Left lung (tissue), 14 donors: ENCODE data around the gene FYTTD1. TPM values are rescaled to one million over a fixed set of nuclear protein-coding genes. Genes with fewer than 3 reads are reported as not detected.

Source experiments
- ATAC-seq: fragments of 200-7000 bp; cut with Tn5 transposase; one replicate; pipeline ENCODE4 v1.9.1; 2020; ENCODE audit warnings: moderate library complexity
- DNase-seq, 4 donors: peaks; one replicate each; pipeline ENCODE4 v3.0.0-alpha.2; 2013 to 2020
- H3K27ac ChIP-seq, 2 donors: fragments of 200-600 bp; sonication (generic) in 1 of 2; one replicate each; pipeline versions ENCODE4 v1.5.0 to v1.8.0; 2020 to 2021
- H3K27me3 ChIP-seq, 2 donors: fragments of 200-600 bp; sonication (generic) in 1 of 2; one replicate each; pipeline versions ENCODE4 v1.5.0 to v1.8.0; 2020 to 2021
- H3K36me3 ChIP-seq, 2 donors: fragments of 200-600 bp; sonication (generic) in 1 of 2; one replicate each; pipeline versions ENCODE4 v1.5.0 to v1.8.0; 2020 to 2021
- H3K4me1 ChIP-seq, 2 donors: fragments of 200-600 bp; one replicate each; pipeline ENCODE4 v1.8.0; 2021
- H3K4me3 ChIP-seq, 2 donors: fragments of 200-600 bp; sonication (generic) in 1 of 2; one replicate each; pipeline versions ENCODE4 v1.5.0 to v1.8.0; 2020 to 2021; ENCODE audit warnings: mild to moderate bottlenecking in 1 of 2
- H3K9me3 ChIP-seq, 2 donors: fragments of 200-600 bp; sonication (generic) in 1 of 2; one replicate each; pipeline versions ENCODE4 v1.5.0 to v1.8.0; 2020 to 2021
- CTCF ChIP-seq, 2 donors: fragments of 200-600 bp; sonication (generic) in 1 of 2; IDR thresholded peaks; one replicate each; pipeline versions ENCODE4 v1.5.0 to v1.8.0; 2021; ENCODE audit warnings: antibody characterized with exemption in 2 of 2
- intact Hi-C, 2 donors: fragments of 100-400 bp; cut with DNase I; formaldehyde crosslinking; loops; one replicate each; pipeline versions ENCODE4 v1.11.2 to v1.14.2; 2022
- long read RNA-seq, 12 donors: library from polyadenylated mRNA in 2 of 12; unstranded in 2 of 12; transcript quantifications; one replicate each; pipeline ENCODE4 v2.0.0 and lab custom pipeline, GENCODE V29; 2019 to 2026
- polyA plus RNA-seq, 6 donors: library from polyadenylated mRNA; unstranded; fragments of 120-200 nt; gene quantifications; one replicate each; pipeline ENCODE4 v1.2.1, GENCODE V29; 2013; ENCODE audit not compliant: insufficient read length in 6 of 6
- total RNA-seq, 2 donors: library from RNA; stranded (reverse); fragmentation: NEBNext Ultra II Directional; extraction: Animal tissue kit (Norgen Biotek cat#: 25700); gene quantifications; one replicate each; pipeline ENCODE4 v1.2.1, GENCODE V29; 2021
- donor health status: DM: no; HTN: yes; CAD: no.
- donor health status: DM: no; HTN: no; CAD: no.

Gene FYTTD1
- 10 to 100 TPM; 46.8 to 50.2 TPM for total RNA-seq
- polyA plus RNA-seq = 100 to 1,000 TPM in 2 of 6 donors, 10 to 100 TPM in 4; 79.2 to 115 (median 97.6) TPM
- long read RNA-seq, donor 1, full-length matches to known transcripts = 30 of 77 reads
- long read RNA-seq, donor 1, partial matches to known transcripts = 47 of 77 reads
- long read RNA-seq, donor 1, other reads (novel, unspliced or antisense) = 0 of 77 reads
- long read RNA-seq, donor 2, full-length matches to known transcripts = 24 of 59 reads
- long read RNA-seq, donor 2, partial matches to known transcripts = 35 of 59 reads
- long read RNA-seq, donor 2, other reads (novel, unspliced or antisense) = 0 of 59 reads
- long read RNA-seq, donor 3, full-length matches to known transcripts = 18 of 26 reads
- long read RNA-seq, donor 3, partial matches to known transcripts = 8 of 26 reads
- long read RNA-seq, donor 3, other reads (novel, unspliced or antisense) = 0 of 26 reads
- long read RNA-seq, donor 4, full-length matches to known transcripts = 3 of 14 reads
- long read RNA-seq, donor 4, partial matches to known transcripts = 10 of 14 reads
- long read RNA-seq, donor 4, other reads (novel, unspliced or antisense) = 1 of 14 reads
- long read RNA-seq, donor 5, full-length matches to known transcripts = 15 of 46 reads
- long read RNA-seq, donor 5, partial matches to known transcripts = 31 of 46 reads
- long read RNA-seq, donor 5, other reads (novel, unspliced or antisense) = 0 of 46 reads
- long read RNA-seq, donor 6, full-length matches to known transcripts = 25 of 36 reads
- long read RNA-seq, donor 6, partial matches to known transcripts = 11 of 36 reads
- long read RNA-seq, donor 6, other reads (novel, unspliced or antisense) = 0 of 36 reads
- long read RNA-seq, donor 7, full-length matches to known transcripts = 15 of 15 reads
- long read RNA-seq, donor 7, partial matches to known transcripts = 0 of 15 reads
- long read RNA-seq, donor 7, other reads (novel, unspliced or antisense) = 0 of 15 reads
- long read RNA-seq, donor 8, full-length matches to known transcripts = 25 of 44 reads
- long read RNA-seq, donor 8, partial matches to known transcripts = 19 of 44 reads
- long read RNA-seq, donor 8, other reads (novel, unspliced or antisense) = 0 of 44 reads
- long read RNA-seq, donor 9 = 0 reads
- long read RNA-seq, donor 10, full-length matches to known transcripts = 2 of 11 reads
- long read RNA-seq, donor 10, partial matches to known transcripts = 7 of 11 reads
- long read RNA-seq, donor 10, other reads (novel, unspliced or antisense) = 2 of 11 reads
- long read RNA-seq, donor 11, full-length matches to known transcripts = 22 of 47 reads
- long read RNA-seq, donor 11, partial matches to known transcripts = 25 of 47 reads
- long read RNA-seq, donor 11, other reads (novel, unspliced or antisense) = 0 of 47 reads
- long read RNA-seq, donor 12, full-length matches to known transcripts = 18 of 25 reads
- long read RNA-seq, donor 12, partial matches to known transcripts = 7 of 25 reads
- long read RNA-seq, donor 12, other reads (novel, unspliced or antisense) = 0 of 25 reads

DNA sequence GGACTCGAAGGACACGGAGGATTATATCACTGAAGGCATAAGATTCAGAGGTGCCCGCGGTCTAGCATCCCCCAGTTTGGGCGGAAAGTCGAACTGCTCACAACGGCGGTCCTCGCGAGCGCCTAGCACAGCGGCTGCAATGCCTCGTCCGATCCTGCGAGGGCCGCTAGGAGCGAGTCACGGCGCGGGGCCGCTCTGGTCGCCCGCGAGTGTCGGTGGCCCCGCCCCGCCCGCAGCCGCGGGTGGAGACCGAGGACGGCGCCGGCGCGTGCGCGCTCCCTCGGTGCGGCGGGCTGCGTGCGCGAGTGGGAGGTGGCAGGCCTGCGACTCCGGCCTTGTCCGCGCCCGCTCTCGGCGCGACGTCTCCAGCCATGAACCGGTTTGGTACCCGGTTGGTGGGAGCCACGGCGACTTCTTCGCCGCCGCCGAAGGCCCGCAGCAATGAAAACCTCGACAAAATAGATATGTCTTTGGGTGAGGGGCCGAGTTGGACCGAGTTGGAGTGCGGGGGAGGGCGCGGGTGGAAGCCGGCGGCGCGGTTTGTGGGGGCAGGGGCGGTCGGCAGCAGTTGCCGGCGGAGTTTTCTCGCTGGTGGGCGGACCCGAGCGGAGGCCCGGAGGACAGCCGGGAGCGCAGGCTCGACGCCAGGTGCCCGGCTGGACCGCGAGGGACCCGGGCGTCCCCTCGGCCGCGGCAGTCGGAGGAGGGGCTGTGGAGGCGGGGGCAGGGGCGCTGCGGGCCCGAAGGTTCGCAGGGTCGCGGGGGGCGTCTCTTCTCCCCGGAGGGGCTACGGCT, at the start of gene FYTTD1:
TSS of gene FYTTD1 (plus strand) at position 283 of the 795 bp plus-strand sequence. CDS start at position 372, 89 bp downstream.
- peak; percentile 93 for ATAC-seq
- intact Hi-C loops = no loop called here
- Histone ChIP-seq H3K4me1 (peaks cover 8 to 45% of the 10 kb centered on the region in 2 donors), H3K36me3 (no peaks in the 10 kb centered on the region), H3K4me3 (peak within 1 kb of the TSS; percentile 90 to 98), H3K27me3 (no peaks in the 10 kb centered on the region), H3K9me3 (no peaks in the 10 kb centered on the region), H3K27ac (peak within 1 kb of the TSS; percentile 89 to 96)
- DNase-seq = peak; percentile 81 to 99 (median 92)
- peak in 1 of 2 donors; percentile 61 for TF ChIP-seq CTCF (IDR thresholded peaks at IDR 0.05)

DNA sequence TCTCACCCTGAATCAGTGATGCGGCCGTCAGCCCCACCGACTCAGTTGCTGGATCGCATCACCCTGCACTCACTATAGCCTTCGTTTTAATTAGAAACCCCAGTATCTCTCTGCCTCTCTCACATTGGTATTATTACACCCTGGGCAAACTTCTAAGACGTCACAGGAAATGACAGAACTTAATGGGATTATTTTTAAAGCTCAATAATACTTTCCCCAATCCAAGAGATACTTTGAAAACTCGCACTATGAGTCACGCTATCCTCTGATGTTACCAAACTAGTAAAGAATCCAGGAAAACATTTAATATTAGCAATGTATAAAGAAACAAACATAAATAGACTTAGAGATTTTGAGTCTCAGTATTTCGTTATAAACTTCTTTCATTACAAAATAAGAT, 49.6 kb upstream of the FYTTD1 start:
- H3K9me3 ChIP-seq = no peaks in the 10 kb centered on the region
- H3K27me3 ChIP-seq = no peaks in the 10 kb centered on the region
- H3K36me3 ChIP-seq = peaks cover 0 to 99% of the 10 kb centered on the region in 2 donors
- DNase-seq (no peak), ATAC-seq (no peak)
- no peak overlapping the region for H3K4me3 ChIP-seq
- H3K27ac ChIP-seq = no peak overlapping the region
- no peak for TF ChIP-seq CTCF (IDR thresholded peaks at IDR 0.05)
- intact Hi-C loops = no loop called here
- H3K4me1 ChIP-seq = no peaks in the 10 kb centered on the region

- TF ChIP-seq CTCF (IDR thresholded peaks at IDR 0.05) = no peak
These were observed 47.8 kb upstream of the FYTTD1 start for GRCh38 chr3:197701841-197702240.

DNA sequence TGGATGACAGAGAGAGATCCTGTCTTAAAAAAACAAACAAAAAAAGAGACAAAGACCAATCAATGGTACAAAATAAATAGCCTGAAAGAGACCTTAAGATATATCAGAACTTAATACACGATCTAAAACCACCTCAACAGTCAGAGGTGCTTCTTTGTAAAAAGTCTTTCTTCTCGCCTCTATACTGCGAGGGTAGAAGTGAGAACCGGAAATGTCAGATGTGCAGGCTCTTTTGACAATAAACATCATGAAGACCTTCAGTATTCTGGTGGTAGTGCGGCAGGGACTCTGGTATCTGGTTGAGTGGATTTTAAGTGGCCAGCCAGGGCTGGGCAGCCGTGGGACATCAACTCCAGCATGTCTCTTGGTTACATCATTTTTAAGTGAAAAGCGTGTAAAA, 43.0 kb upstream of the FYTTD1 start:
- Histone ChIP-seq H3K27me3 (no peaks in the 10 kb centered on the region), H3K4me3 (no peak overlapping the region), H3K36me3 (peaks cover 0 to 48% of the 10 kb centered on the region in 2 donors), H3K27ac (no peak overlapping the region), H3K4me1 (no peaks in the 10 kb centered on the region), H3K9me3 (no peaks in the 10 kb centered on the region)
- TF ChIP-seq CTCF (IDR thresholded peaks at IDR 0.05) = no peak
- ATAC-seq = no peak
- intact Hi-C loops = no loop called here
- no peak for DNase-seq

More at GRCh38 chr3:197701841-197702240, 47.8 kb upstream of the FYTTD1 start:
- H3K9me3 ChIP-seq = no peaks in the 10 kb centered on the region
- H3K27me3 ChIP-seq = no peaks in the 10 kb centered on the region
- peaks cover 0 to 96% of the 10 kb centered on the region in 2 donors for H3K36me3 ChIP-seq
- no peak overlapping the region for H3K4me3 ChIP-seq
- DNase-seq (no peak), ATAC-seq (no peak)
- no peaks in the 10 kb centered on the region for H3K4me1 ChIP-seq
- H3K27ac ChIP-seq = no peak overlapping the region
- intact Hi-C loops = no loop called here
